NCI-H2227 treated with DMSO at 0.1 percent for 48 hours (cell line): Measurements from ENCODE around the gene MEGF11.
A peak's percentile ranks its signal among the peaks of the same experiment; 100 is the strongest.

Experiments used
- DNase-seq: peaks from one replicate; lab custom pipeline; 2025; lab: John Stamatoyannopoulos, UW

The MEGF11 gene

DNA sequence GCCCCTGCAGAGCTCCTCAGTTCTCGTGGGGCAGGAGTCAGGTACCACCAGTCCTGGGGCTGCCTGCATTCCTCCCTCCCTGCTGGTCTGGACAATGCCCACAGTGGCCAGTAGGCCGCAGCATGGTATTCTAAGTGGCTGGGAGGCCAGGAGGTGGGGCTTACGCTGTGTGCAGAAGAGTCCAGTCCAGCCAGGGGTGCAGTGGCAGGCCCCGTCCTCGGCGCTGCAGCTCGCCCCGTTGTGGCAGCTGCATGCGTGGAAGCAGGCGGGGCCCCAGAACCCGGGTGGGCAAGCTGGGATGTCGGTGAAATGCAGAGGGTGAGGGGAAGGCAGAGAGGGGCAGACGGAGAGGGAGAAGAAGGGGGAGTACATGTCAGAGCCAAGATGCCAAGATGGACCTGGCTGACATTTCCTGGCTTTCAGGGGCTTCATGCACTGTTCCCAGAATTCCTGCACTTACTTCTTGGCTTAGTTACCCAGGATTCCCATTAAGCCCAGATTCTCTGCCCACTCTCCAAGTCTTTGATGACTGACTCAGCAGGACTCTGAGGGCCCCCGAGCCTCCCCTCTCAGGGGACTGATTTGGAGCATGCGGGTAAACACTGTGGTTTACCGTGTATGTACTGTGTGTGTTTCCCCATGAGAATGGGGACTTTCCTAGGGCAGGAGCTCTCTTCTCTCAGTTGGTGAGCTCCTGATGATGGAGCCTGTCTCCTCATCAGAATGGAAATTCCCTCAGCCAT lies 336.7 kb downstream of the MEGF11 start:
- DNase-seq = peak; percentile 22

DNA sequence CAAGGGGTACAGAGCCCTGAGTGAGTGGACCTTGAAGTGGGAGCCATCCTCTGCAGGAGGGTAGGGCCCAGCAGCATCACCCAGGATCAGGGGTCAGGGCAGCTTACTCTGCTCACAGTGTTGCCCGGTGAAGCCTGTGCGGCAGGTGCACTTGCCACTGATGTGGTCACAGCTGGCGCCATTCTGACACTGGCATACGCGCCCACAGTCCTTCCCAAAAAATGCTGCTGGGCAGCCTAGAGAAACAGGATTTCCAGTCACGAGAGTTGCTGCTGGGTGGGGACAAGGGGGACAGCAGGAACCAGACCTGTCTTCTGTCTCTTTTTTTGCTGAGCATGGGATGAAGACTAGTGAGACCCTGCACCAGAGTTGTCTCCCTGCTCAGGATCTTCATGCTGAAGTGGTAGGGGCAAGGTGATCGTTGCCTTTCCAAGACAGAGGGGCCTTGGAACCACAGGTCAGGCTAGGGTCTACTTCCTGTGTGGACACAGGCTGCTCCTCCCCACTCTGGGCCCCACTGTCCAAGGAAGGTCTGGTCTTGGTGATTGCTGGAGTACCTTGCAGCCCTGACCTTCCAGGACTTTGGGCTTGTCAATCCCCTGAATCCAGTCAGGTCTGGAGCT lies 337.4 kb downstream of the MEGF11 start:
- no peak for DNase-seq

DNA sequence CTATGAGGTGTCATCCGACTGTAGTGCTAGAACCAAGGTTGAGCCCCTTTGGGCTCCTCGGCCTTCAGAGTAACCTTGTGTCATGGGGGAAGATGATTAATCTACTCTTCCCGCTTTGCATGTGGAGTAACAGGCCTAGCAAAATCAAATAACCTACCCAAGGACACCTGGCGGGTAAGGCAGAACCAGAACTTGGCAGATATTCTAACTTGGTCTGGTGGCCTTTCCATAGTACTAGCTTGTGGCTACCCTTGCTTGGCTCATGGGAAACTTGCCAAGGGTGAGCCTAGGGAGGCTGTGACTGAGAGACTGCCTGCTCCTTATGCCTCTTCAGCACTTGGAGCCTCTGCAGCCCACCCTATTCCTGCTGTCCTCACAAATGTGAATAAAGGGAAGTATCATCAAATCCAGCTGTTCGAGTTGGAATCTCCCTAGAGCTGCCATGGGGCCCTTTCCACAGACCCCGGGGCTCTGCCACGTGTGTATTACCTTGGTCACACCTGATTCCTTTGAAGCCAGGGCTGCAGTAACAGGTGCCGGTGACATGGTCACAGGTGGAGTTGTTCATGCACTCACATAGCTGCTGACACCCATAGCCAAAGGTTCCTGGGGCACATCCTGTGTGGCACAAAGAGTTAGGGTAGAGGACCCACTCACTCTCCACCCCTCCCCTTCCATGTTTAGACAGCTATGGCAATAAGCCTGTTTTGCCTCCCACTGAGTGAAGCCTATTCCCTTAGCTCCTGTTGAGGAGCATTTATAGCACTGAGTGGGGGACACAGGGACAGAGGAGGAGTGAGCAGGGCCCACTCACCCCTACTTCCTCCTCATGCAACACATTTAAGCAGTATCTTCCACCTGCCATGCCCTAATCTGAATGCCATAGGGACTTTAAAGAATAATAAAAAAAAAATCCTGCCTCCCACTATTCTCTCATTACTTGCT lies 338.3 kb downstream of the MEGF11 start:
- DNase-seq = no peak

DNA sequence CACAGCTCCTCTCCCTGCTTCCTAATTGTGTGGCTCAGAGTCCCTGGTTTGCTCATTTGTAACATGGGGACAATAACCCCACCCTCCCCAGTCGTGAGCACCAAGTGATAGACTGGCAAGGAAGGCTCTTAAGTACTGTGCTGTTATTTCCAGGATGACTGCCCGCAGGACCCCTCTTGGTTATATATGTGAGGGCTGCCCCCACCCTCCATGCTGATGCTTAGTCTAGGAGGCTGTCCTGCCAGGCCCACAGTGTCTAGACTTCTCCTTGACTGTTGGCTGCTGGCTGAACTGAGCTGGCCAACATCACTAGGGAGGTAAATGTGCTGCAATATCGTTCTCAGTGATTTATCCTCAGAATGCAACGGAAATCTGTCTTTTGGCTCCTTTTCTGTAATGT lies 339.2 kb downstream of the MEGF11 start:
- DNase-seq = no peak

DNA sequence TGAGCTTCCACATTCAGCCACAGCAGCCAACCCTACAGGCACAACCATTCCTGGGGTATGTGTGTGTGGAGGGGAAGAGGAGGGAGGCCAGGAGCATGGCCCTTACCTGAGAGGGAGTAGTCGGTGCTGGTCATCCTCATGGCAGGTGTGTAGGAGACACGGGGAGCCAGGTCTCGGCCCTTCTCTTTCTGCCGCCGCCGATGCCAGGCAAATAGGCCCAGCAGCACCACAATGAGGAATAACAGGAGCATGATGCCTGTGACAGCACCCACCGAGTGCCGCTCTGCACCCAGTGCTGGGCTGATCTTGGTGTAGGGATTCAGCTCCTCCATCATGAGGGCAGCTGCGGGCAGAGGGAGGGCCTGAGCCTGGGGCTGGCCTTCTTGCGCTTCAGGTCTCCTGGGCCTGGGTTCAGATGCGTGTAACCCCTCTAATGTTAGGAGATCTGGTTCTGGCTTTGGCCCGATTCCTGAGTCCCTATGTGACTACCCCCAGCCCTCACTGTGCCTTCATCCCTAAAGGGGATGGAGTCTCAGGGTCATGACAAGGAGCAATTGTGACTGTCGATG lies 339.8 kb downstream of the MEGF11 start:
- no peak for DNase-seq

DNA sequence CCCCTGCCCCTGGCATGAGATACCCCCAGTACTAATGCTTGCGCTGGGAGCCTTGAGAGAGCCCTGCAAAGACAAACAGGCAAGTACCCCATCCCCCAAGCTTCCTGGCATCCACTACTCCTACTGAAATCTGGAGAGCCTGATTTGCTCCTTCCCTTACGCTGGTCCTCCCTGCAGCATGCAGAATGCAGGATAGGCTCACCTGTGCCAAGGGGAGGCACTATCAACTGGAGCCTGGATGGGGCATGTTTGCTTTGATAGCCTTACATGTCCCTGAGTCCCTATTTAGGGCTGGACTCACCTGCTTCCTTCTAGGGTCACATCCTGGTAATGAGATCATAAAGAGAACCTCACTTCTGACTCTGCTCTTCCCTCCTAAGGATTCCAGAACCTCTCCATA lies 341.3 kb downstream of the MEGF11 start:
- DNase-seq = no peak

DNA sequence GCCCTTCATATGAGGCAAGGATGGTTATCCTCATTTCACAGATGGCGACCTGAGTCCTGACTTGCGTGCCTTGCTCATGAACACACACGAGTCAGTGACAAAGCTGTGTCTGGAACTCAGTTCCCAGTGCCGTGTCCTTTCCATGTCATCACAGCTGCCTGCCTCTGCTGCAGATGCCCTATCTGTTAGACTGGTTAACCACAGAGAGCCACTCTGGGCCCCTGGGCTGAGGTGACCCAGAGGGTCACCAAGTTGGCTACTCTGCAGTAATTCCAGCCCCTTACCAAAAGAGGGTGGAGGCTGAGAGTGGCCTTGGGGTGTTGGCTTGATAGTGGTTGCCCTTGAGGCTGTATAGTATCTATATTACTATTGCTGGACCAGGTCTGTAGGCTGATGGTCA lies 343.2 kb downstream of the MEGF11 start:
- DNase-seq = no peak

DNA sequence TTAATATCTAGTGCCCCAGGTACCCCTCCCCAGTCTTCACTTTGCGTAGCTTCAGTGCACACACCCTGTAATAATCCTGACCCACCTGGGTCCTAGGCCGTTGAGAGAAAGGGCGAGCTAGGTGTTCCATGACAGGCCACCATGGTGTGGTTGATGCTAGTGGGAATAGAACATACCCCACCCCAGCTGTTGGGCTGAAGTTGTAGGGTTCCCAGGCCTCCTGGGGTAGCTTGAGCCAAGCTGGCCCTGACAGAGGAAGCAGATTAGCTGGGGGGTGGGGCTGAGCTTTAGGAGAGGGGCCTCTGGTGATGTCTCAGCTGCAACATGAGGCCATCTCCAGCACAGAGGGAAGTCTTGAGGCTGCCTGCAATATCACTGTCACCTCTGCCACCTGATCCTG lies 343.7 kb downstream of the MEGF11 start:
- no peak for DNase-seq

DNA sequence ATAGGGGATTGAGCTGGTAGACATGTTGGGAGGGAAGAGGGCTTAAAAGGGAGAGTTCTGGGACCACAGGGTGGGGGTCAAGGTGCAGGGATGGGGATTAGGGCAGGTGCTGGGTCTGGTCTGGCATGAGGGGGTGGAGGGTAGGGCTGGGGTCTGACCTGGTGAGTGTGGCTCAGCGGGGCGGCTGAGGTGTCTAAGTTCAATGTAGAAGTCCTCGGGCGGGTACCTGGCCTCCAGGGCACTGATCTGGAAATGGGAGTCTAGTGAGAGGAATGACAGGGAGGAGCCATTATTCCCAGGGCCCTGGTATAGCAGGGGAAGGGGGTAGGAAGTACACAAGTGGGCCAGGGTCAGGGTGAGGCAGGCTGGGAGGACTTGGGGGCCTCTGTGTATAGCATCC lies 344.7 kb downstream of the MEGF11 start:
- no peak for DNase-seq

DNA sequence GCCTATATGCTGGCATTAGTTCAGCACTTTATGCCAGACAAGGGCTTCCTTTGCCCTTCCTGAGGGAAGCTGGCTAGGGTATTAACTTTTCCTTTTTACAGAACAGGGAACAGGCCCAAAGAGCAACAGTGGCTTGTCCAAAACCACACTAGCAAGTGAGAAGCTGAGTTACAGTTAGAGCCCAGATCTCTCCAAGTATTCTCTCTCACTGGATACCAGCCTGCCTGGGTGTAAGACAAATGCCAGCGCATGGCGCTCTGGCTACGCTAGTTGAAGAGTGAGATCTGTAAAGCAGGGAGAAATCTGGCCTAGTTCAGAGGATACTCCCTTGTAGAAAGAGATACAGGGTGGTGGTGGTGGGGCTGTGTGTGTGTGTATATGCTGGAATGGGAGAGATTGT lies 345.9 kb downstream of the MEGF11 start:
- DNase-seq = no peak

DNA sequence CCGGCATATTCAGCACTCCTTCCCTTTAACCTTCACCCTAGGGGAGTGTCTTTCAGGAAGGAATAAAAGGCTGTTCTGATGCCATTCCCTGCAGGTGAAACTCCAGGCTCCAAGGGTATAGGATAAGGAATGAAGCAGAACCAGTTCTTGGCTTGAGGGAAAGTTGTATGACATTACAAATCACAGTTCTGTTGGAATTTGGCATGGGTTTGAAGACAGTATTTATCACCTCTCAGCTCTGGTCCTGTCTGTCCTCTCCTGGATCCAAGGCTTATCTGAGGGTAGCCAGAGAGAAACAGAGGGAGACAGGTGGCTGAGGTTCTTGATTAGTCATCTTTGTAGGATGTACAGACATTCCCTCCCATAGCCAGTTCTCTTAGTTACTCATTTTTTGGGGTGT lies 347.2 kb downstream of the MEGF11 start:
- DNase-seq = no peak

DNA sequence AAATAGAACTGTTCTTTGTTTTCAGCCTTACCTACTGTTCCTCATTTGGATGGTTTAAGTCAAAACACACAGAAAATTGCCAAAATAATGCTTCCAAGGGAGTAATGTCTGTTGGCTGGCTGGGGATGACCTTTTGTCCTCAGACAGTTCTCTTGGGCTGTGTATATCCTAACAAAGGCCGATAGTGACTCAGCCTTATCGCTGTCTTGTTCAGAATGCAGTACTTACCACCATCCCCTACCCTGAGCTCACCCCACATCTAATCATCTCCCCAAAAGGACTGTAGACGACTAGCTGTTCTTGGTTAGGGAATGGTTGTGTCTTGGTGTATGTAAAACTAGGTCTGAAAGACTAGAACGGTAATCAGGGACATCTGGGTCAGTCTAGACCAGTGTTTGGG lies 349.2 kb downstream of the MEGF11 start:
- no peak for DNase-seq

DNA sequence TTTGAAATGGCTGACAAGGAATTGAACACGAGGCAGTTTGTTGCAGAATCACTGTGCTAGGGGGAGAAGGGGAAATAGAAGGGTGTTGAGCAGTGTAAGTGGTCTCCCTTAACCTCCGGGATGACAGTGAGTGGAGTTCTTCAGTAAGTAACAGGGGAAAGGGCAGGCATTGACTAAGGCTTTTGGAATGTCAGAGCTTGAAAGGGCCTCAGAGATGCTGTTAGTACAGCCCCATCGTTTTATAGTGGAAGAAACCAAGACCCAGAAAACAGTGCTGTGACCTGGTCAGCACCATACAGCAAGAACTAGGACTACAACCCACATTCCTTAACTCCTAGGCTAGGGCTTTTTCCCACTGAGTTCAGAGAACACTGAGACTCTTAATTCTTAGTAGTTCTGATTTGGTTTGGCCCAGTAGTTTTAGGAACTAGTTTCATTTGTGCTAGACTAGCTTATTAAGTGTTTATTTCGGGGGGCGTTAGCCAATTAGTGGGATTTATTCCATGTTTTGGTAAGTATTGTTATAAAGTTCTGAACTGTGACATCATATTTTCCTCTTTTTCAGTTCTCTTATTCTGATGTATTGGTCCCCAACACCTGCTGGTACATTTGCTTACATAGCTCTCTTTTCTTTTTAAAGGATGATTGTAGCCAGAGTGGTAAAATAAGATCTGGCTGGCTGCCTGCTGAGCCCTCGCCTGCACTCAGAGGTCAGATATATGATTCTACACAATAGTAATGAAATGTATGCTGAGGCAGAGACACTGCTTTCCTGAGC lies 350.1 kb downstream of the MEGF11 start:
- DNase-seq = no peak

DNA sequence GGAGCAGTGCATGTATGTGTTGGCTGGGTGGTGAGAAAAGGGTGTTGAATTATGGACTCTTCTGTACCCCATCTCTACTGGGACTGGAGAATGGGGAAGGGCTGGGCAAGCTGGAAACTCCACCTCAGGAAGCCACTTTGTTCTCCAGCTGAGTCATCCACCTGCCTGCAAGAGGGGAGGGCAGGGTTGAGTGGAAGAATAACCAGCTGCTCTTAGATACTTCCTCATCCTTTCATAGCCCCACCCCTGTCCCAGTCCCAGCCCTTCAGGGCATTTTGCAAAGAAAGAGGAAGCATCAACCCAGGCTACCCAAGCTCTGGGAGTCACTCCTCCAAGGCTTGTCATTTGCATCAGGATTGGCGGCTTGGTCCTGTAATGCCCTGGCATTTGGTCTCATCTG lies 351.2 kb downstream of the MEGF11 start:
- no peak for DNase-seq

DNA sequence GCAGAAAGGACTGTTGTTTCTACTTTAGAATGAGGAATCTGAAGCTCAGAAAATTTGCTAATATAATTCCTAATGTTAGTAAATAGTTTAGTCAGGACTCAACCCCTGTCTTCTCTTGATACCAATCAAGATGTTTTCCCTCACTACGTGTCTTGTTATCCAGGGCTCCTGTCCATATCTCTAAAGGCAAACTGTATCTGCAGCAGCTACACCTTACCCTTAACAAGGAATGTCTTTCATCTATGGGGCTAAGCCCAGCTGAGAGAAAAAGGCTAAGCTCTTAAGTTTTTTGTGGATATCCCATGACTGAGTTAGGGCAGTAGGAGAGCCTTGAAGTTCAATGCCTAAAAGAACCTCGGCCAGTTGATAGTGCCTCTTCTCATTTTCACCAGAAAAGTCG lies 351.7 kb downstream of the MEGF11 start:
- DNase-seq = no peak

DNA sequence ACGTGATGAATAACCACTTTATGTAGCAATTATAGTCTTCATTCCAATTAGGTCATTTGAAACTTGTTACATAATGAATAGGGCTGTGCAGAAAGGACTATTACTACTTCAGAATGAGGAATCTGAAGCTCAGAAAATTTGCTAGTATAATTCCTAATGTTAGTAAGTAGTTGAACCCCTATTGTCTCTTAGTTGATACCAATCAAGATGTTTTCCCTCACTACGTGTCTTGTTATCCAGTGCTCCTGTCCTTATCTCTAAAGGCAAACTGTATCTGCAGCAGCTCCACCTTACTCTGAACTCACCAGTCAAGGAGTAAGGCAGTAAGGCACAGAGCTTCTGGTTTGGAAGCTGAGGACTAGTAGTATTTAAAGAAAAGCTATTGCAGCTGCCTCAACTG lies 352.2 kb downstream of the MEGF11 start:
- no peak for DNase-seq

DNA sequence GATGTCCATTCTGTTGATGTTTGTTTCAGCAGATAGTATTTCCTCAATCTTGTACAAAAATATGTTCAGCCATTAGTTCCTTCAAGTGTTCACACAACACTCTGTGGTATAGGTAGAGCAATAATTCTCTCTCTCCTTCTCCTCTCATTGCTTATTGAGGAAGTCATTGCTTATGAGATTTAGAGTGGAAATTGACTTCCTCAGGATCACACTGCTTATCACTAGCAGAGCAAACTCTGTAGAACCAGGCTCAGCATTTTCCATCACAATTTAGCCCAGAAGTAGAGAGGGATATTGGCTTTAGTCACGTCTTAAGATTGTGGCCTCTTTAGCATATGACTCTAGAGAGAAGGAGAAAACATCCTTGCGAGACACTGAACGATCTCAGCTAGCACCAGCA lies 353.1 kb downstream of the MEGF11 start:
- DNase-seq = no peak

DNA sequence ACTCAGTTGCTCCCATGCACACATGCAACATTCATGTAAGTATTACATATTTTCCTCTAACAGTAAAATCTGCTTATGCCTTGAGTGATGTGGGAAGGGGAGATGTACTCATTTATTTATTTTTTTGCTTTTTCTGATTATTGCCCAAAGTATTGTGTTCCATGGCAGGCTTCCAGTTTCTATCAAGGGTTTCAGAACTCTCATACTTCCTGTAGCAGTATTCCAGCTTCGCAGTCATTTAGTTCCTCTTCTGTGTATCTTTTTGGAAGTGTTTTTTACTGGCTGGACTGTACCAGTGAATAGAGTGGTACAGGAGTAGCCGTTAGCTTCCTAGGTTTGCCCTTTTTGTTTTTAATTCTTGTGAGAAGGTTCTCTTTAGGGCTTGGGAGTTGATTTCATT lies 357.3 kb downstream of the MEGF11 start:
- no peak for DNase-seq

DNA sequence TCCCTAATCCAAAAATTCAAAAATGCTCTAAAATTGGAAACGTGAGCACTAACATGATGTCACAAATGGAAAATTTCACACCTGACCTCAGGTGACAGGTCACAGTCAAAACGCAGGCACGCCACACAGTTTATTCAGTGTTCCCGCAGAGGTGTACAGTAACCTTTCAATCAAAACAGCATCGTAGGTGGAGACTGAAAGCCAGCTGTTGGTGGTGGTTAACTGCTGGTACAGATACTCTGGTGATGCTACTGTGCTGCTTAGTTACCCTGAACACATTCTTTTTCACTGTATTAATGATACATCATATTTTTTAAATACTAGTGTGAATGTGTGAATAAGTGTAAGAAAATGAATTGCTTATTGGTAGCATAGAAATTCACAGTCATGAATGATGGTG lies 360.5 kb downstream of the MEGF11 start:
- no peak for DNase-seq

DNA sequence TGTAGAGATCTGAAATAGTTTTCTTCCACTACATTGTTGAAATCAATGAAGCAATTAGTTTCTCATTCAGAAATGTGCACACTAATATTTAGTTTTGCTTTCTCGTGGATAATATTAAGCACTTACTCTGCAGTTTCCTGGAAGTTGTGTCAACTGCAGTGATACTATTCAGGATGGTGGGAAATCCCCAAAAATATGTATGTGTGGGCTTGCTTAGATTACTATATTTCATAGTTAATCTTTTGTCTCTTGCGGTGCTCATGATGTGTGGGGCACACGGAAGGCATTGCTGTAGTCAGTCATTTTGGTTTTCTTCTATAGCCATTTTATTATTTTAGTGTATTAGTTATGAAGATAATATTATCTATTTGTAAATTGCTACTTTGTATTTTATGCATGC lies 364.6 kb downstream of the MEGF11 start:
- no peak for DNase-seq

DNA sequence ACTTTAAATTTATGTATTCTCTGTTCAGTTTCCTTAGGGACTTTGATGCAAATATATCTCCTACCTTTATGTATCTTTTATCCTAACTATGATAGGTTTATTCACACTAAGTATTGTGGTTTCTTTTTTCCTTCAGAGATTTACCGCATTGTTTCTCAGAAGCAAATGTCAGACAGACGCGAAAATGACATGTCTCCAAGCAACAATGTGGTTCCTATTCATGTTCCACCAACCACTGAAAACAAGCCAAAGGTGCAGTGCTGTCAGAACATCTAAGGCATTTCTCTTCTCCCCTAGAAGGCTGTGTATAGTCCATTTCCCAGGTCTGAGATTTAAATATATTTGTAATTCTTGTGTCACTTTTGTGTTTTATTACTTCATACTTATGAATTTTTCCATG lies 366.0 kb downstream of the MEGF11 start:
- DNase-seq = no peak

DNA sequence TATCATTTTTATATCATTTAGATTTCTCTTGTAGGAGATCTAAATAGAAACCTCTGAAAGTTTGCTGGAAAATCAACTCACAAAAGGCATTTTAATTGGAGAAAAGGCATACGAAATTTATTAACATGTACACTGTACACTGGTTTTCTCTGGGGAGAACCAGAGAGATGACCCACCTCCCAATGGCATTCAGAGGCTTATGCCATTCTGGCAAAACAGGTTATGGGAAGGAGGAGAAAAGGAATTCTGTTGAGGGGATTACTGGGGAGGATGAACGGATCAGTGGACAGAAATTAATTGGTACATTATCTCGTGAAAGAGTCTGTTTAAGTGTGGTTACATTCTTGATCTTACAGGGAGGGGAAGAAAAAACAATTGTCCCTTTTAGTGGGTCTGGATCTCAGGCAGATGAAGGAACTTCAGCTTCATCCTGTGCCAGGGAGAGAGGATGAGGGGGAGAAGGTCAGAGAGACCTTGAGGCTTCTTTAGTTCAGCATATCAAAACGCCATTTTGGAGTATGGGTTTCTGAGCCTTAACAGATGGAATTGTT lies 367.8 kb downstream of the MEGF11 start:
- DNase-seq = no peak
